Measurements from ENCODE around the gene SHROOM3. TPM values are rescaled to one million over a fixed set of nuclear protein-coding genes. Genes with fewer than 3 reads are reported as not detected.

Gene SHROOM3
- total and polyA plus RNA-seq, 2 of the 13 experiments (the other 11 are each of a cell fraction or from before 2014, with no cell fraction given): 0.01 TPM; not detected in 1

DNA sequence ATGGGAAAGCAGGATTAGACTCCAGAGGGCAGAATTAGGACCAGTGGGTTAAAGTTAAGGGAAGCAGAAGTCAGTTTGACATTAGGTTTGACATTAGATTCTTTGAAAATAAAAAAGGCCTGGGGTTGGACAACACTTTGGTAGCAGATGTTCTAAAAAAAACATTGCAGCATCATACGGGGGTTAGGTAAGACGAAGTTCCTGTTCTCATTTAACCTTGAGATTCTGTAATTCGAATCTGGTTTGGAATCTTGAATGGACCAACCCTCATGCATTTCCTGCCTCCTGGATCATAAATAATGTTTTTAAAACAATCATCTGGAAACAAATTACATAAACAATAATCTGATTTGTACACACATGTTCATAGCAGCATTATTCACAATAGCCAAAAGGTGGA is 181.0 kb downstream of the SHROOM3 start (continued):
- TF ChIP-seq MLXIP (CRISPR knock-in tag; IDR thresholded peaks at IDR 0.05; ENCODE audit: borderline replicate concordance): no peak
- no peak for TF ChIP-seq CBX2 (IDR thresholded peaks at IDR 0.05; ENCODE audit: low read depth, low read length)
- no peak for TF ChIP-seq CBX2 (CRISPR knock-in tag; IDR thresholded peaks at IDR 0.05; ENCODE audit: low read depth)
- TF ChIP-seq ZFP36 (IDR thresholded peaks at IDR 0.05; ENCODE audit: borderline replicate concordance, low read depth, low read length, partially characterized antibody): no peak
- TF ChIP-seq ZNF138 (CRISPR knock-in tag; IDR thresholded peaks at IDR 0.05; ENCODE audit: low read depth): no peak
- TF ChIP-seq MEIS1 (CRISPR knock-in tag; IDR thresholded peaks at IDR 0.05; ENCODE audit: borderline replicate concordance): no peak
- TF ChIP-seq ZNF235 (CRISPR knock-in tag; IDR thresholded peaks at IDR 0.05; ENCODE audit: borderline replicate concordance): no peak
- TF ChIP-seq ZNF577 (CRISPR knock-in tag; IDR thresholded peaks at IDR 0.05; ENCODE audit: borderline replicate concordance, low read depth): no peak
- TF ChIP-seq PHF21A (CRISPR knock-in tag; IDR thresholded peaks at IDR 0.05): no peak
- TF ChIP-seq KIAA2018 (CRISPR knock-in tag; IDR thresholded peaks at IDR 0.05; ENCODE audit: borderline replicate concordance): no peak
- TF ChIP-seq TRAFD1 (CRISPR knock-in tag; IDR thresholded peaks at IDR 0.05; ENCODE audit: borderline replicate concordance): no peak
- no peak for TF ChIP-seq ZNF780A (CRISPR knock-in tag; IDR thresholded peaks at IDR 0.05)
- no peak for TF ChIP-seq GATAD2A (CRISPR knock-in tag; IDR thresholded peaks at IDR 0.05)
- no peak for TF ChIP-seq STAT6 (CRISPR knock-in tag; IDR thresholded peaks at IDR 0.05; ENCODE audit: borderline replicate concordance)

Data from HepG2 (cell line).